ENCODE results near the gene DENND2A. TPM values are rescaled to one million over a fixed set of nuclear protein-coding genes. Genes with fewer than 3 reads are reported as not detected.

The DENND2A gene, protein sequence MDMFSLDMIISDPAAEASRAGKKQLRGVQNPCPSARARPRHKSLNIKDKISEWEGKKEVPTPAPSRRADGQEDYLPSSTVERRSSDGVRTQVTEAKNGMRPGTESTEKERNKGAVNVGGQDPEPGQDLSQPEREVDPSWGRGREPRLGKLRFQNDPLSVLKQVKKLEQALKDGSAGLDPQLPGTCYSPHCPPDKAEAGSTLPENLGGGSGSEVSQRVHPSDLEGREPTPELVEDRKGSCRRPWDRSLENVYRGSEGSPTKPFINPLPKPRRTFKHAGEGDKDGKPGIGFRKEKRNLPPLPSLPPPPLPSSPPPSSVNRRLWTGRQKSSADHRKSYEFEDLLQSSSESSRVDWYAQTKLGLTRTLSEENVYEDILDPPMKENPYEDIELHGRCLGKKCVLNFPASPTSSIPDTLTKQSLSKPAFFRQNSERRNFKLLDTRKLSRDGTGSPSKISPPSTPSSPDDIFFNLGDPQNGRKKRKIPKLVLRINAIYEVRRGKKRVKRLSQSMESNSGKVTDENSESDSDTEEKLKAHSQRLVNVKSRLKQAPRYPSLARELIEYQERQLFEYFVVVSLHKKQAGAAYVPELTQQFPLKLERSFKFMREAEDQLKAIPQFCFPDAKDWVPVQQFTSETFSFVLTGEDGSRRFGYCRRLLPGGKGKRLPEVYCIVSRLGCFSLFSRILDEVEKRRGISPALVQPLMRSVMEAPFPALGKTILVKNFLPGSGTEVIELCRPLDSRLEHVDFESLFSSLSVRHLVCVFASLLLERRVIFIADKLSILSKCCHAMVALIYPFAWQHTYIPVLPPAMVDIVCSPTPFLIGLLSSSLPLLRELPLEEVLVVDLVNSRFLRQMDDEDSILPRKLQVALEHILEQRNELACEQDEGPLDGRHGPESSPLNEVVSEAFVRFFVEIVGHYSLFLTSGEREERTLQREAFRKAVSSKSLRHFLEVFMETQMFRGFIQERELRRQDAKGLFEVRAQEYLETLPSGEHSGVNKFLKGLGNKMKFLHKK
- total RNA-seq (2013; cell fraction: nucleolus; rRNA removed) = not detected in 2 replicates
- total RNA-seq (2014; rRNA removed) (not detected in 2 replicates), total RNA-seq (2014; rRNA removed; fragmentation: Illumina TruSeq; extraction: Trizol) (not detected in 2 replicates), total RNA-seq (2021) (not detected in 2 replicates), polyA plus RNA-seq (2011; rRNA removed) (not detected in 2 replicates), polyA plus RNA-seq (2014; fragmentation: Illumina TruSeq; extraction: Trizol) (0.01 TPM in 1 of 2 replicates, not detected in the other), polyA plus RNA-seq (2014; fragmentation: Nextera tagmentation; extraction: Ambion mirVana) (not detected), polyA plus RNA-seq (2014; rRNA removed) (not detected in 2 replicates), polyA plus RNA-seq (2016; fragmentation: Nextera tagmentation; extraction: Ambion mirVana) (not detected), polyA minus RNA-seq (2011; rRNA and poly(A)+ RNA removed) (not detected in 2 replicates), Bru-seq, nascent RNA (percentile 1 among the genes with signal in this experiment), BruChase-seq, experiment 1, labeled RNA remaining after a 6-hour chase (percentile 3 among the genes with signal in this experiment), BruChase-seq, experiment 2, labeled RNA remaining after a 2-hour chase (percentile 11 among the genes with signal in this experiment)
- polyA plus RNA-seq (2011; ENCODE audit: low read depth) = not detected
- 0.10 TPM in 1 of 2 replicates, not detected in the other for polyA plus RNA-seq (2011; cell fraction: cytosol; rRNA removed)
- polyA plus RNA-seq (2011; cell fraction: nucleus; rRNA removed) = not detected in 2 replicates
- not detected in 2 replicates for polyA plus RNA-seq (2012)
- not detected in 2 replicates for polyA minus RNA-seq (2011; cell fraction: cytosol; rRNA and poly(A)+ RNA removed)
- polyA minus RNA-seq (2011; cell fraction: nucleus; rRNA and poly(A)+ RNA removed) = not detected in 2 replicates
- long read RNA-seq, experiment 1 = 0 reads
- long read RNA-seq, experiment 2 = 0 reads

GRCh38 chr7:140640727-140641523 lies at the start of gene DENND2A:
Gene DENND2A, minus strand, starts transcription at chr7:140640813. Its CDS starts 38,416 bp downstream, at chr7:140602397.
- BruUV-seq (replicated peaks) = no TSS peak
- Histone ChIP-seq H3K27me3 (replicated peaks in 1 of 2; ENCODE audit: control insufficient read depth in 2 of 2, insufficient read depth in 2 of 2, low read length in 1 of 2) (peaks cover 5 to 12% of the 10 kb centered on the region in 2 experiments), H3K4me3 (no peak within 1 kb of the TSS), H3K4me2 (ENCODE audit: control insufficient read depth, insufficient read depth) (peak within 1 kb of the TSS; percentile 55), H2AFZ (ENCODE audit: control insufficient read depth, low read depth, low read length) (no peak within 1 kb of the TSS; the same call in 1 of the 2 replicates), H3K36me3 (ENCODE audit: control insufficient read depth in 2 of 2, insufficient read depth in 2 of 2, low read length in 1 of 2) (no peaks in the 10 kb centered on the region), H3K27ac (ENCODE audit: control insufficient read depth, insufficient read depth) (no peak within 1 kb of the TSS), H3K9ac (ENCODE audit: control insufficient read depth, insufficient read depth, low read length) (no peak within 1 kb of the TSS), H3K4me1 (ENCODE audit: control insufficient read depth, insufficient read depth, low read length) (no peaks in the 10 kb centered on the region), H3K79me2 (ENCODE audit: control insufficient read depth, insufficient read depth, low read length) (no peaks in the 10 kb centered on the region), H3K9me3 (replicated peaks; ENCODE audit: control insufficient read depth, insufficient read depth, low read length) (no peaks in the 10 kb centered on the region; the same call in 2 of the 3 replicates), H4K20me1 (ENCODE audit: control insufficient read depth, insufficient read depth) (no peaks in the 10 kb centered on the region)
- peak; percentile 77 for TF ChIP-seq SUZ12 (IDR thresholded peaks at IDR 0.05; ENCODE audit: unreplicated experiment)
- no peak for TF ChIP-seq CREM (IDR thresholded peaks at IDR 0.05; ENCODE audit: low read depth)
- TF ChIP-seq, protein P1, sequence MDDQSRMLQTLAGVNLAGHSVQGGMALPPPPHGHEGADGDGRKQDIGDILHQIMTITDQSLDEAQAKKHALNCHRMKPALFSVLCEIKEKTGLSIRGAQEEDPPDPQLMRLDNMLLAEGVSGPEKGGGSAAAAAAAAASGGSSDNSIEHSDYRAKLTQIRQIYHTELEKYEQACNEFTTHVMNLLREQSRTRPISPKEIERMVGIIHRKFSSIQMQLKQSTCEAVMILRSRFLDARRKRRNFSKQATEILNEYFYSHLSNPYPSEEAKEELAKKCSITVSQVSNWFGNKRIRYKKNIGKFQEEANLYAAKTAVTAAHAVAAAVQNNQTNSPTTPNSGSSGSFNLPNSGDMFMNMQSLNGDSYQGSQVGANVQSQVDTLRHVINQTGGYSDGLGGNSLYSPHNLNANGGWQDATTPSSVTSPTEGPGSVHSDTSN (IDR thresholded peaks at IDR 0.05; ENCODE audit: insufficient replicate concordance, low read depth, low read length) = no peak
- ChIA-PET SMC1A (ENCODE audit: uncharacterized antibody, unreplicated experiment) (interaction anchor here (0.6 kb wide), 1 partner anchor 8 kb away, joined by 3 read pairs; no protein-coding TSS in a partner anchor), RAD21 (ENCODE audit: unreplicated experiment) (no interaction called here), POLR2A (no interaction called here), CTCF (interaction anchor here (1.3 kb wide), 1 partner anchor 99 kb away, joined by 3 read pairs; no protein-coding TSS in a partner anchor)
- DNase-seq (ENCODE audit: low read depth, low spot score) = no peak
- WGBS (ENCODE audit: insufficient coverage, insufficient replicate concordance, low lambda C conversion rate, missing lambda C conversion rate) = 21% methylated on average over 49 of the region's 78 CpGs
- intact Hi-C loops (cut with micrococcal nuclease; ENCODE audit: unreplicated experiment) = no loop called here
- FAIRE-seq = no peak
- no peak for ATAC-seq
- in situ Hi-C loops (cut with MboI) = no loop called here

All from GM12878 (cell line).